Measurements from ENCODE around the gene SRBD1.

SRBD1 gene

GRCh38 chr2:45469314-45470099 is 141.6 kb downstream of the SRBD1 start:
- no peak for DNase-seq (ENCODE audit: low read depth in 2 of 2)

GRCh38 chr2:45468279-45468678 is 142.8 kb downstream of the SRBD1 start:
- no peak for DNase-seq (ENCODE audit: low read depth in 2 of 2)

- DNase-seq (ENCODE audit: low read depth in 2 of 2) = no peak
Measured at GRCh38 chr2:45466053-45466452, 145.0 kb downstream of the SRBD1 start.

GRCh38 chr2:45460825-45461224 is 150.2 kb downstream of the SRBD1 start:
- no peak for DNase-seq (ENCODE audit: low read depth in 2 of 2)

GRCh38 chr2:45459860-45460259 is 151.2 kb downstream of the SRBD1 start:
- DNase-seq (ENCODE audit: low read depth in 2 of 2) = no peak

- no peak for DNase-seq (ENCODE audit: low read depth in 2 of 2)
Measured at GRCh38 chr2:45458909-45459563, 152.0 kb downstream of the SRBD1 start.

GRCh38 chr2:45457211-45457945 is 153.7 kb downstream of the SRBD1 start:
- DNase-seq (ENCODE audit: low read depth in 2 of 2) = no peak

- DNase-seq (ENCODE audit: low read depth in 2 of 2) = no peak
Measured at GRCh38 chr2:45452866-45453265, 158.2 kb downstream of the SRBD1 start.

- DNase-seq (ENCODE audit: low read depth in 2 of 2) = no peak
Measured at GRCh38 chr2:45450634-45451033, 160.4 kb downstream of the SRBD1 start.

GRCh38 chr2:45448217-45448616 is 162.8 kb downstream of the SRBD1 start:
- no peak for DNase-seq (ENCODE audit: low read depth in 2 of 2)

- DNase-seq (ENCODE audit: low read depth in 2 of 2) = no peak
Measured at GRCh38 chr2:45446016-45446415, 165.1 kb downstream of the SRBD1 start.

GRCh38 chr2:45445037-45445436 is 166.0 kb downstream of the SRBD1 start:
- DNase-seq (ENCODE audit: low read depth in 2 of 2) = no peak

- no peak for DNase-seq (ENCODE audit: low read depth in 2 of 2)
Measured at GRCh38 chr2:45443012-45443411, 168.1 kb downstream of the SRBD1 start.

- DNase-seq (ENCODE audit: low read depth in 2 of 2) = no peak
Measured at GRCh38 chr2:45442026-45442425, 169.0 kb downstream of the SRBD1 start.

GRCh38 chr2:45441571-45441970 is 169.5 kb downstream of the SRBD1 start:
- DNase-seq (ENCODE audit: low read depth in 2 of 2) = no peak

- DNase-seq (ENCODE audit: low read depth in 2 of 2) = no peak
Measured at GRCh38 chr2:45439788-45440773, 171.0 kb downstream of the SRBD1 start.

GRCh38 chr2:45438872-45439665 is 172.0 kb downstream of the SRBD1 start:
- DNase-seq (ENCODE audit: low read depth in 2 of 2) = no peak

GRCh38 chr2:45436456-45436855 is 174.6 kb downstream of the SRBD1 start:
- DNase-seq (ENCODE audit: low read depth in 2 of 2) = no peak

- DNase-seq (ENCODE audit: low read depth in 2 of 2) = no peak
Measured at GRCh38 chr2:45435316-45435715, 175.8 kb downstream of the SRBD1 start.

- no peak for DNase-seq (ENCODE audit: low read depth in 2 of 2)
Measured at GRCh38 chr2:45433363-45433762, 177.7 kb downstream of the SRBD1 start.

- no peak for DNase-seq (ENCODE audit: low read depth in 2 of 2)
Measured at GRCh38 chr2:45432406-45432805, 178.7 kb downstream of the SRBD1 start.

Measured in stimulated activated CD8-positive, alpha-beta memory T cell treated with anti-CD3 and anti-CD28 coated beads, Interleukin-2, amount 100 ng/mL, for 1 hour (primary cell).